Measurements from ENCODE around the gene IGSF22.

IGSF22 gene

GRCh38 chr11:18733202-18733601 is 7.2 kb upstream of the IGSF22 start:
- Histone ChIP-seq H3K4me3 (no peak overlapping the region), H3K27ac (no peak overlapping the region)
- no peak for DNase-seq (ENCODE audit: low spot score)
- TF ChIP-seq CTCF (IDR thresholded peaks at IDR 0.05) = no peak

GRCh38 chr11:18731949-18732821 is 6.2 kb upstream of the IGSF22 start:
- Histone ChIP-seq H3K27ac (no peak overlapping the region), H3K4me3 (no peak overlapping the region)
- peak; percentile 97 for TF ChIP-seq CTCF (IDR thresholded peaks at IDR 0.05)
- DNase-seq (ENCODE audit: low spot score) = no peak

GRCh38 chr11:18731441-18731840 is 5.5 kb upstream of the IGSF22 start:
- no peak overlapping the region for H3K27ac ChIP-seq
- H3K4me3 ChIP-seq = no peak overlapping the region
- TF ChIP-seq CTCF (IDR thresholded peaks at IDR 0.05) = no peak
- no peak for DNase-seq (ENCODE audit: low spot score)

GRCh38 chr11:18730020-18730419 is 4.0 kb upstream of the IGSF22 start:
- Histone ChIP-seq H3K4me3 (no peak overlapping the region), H3K27ac (no peak overlapping the region)
- no peak for TF ChIP-seq CTCF (IDR thresholded peaks at IDR 0.05)
- no peak for DNase-seq (ENCODE audit: low spot score)

- no peak for DNase-seq (ENCODE audit: low spot score)
- no peak for TF ChIP-seq CTCF (IDR thresholded peaks at IDR 0.05)
- no peak overlapping the region for H3K27ac ChIP-seq
- no peak overlapping the region for H3K4me3 ChIP-seq
Measured at GRCh38 chr11:18729426-18729825, 3.4 kb upstream of the IGSF22 start.

GRCh38 chr11:18728658-18729057 is 2.7 kb upstream of the IGSF22 start:
- Histone ChIP-seq H3K4me3 (no peak overlapping the region), H3K27ac (no peak overlapping the region)
- DNase-seq (ENCODE audit: low spot score) = no peak
- TF ChIP-seq CTCF (IDR thresholded peaks at IDR 0.05) = no peak

All from coronary artery (tissue), 2 donors.